Measurements from ENCODE around the gene ZBTB21.
A peak's percentile ranks its signal among the peaks of the same experiment; 100 is the strongest.

Gene ZBTB21
- total RNA-seq, result 41.4 to 126 (median 62.7) reads per million in 9 experiments

GRCh38 chr21:42009831-42010506 lies at the start of gene ZBTB21:
Gene ZBTB21 (minus strand): TSS chr21:42010360. CDS start chr21:41994095, 16,265 bp downstream.
- Mint-ChIP-seq H3K27ac (peak within 1 kb of the TSS; percentile 95 to 97), H3K36me3 (ENCODE audit: insufficient read depth) (peaks cover 24% of the 10 kb centered on the region), H3K4me1 (ENCODE audit: low read depth in 2 of 2) (peaks cover 7 to 16% of the 10 kb centered on the region in 2 donors), H3K27me3 (no peaks in the 10 kb centered on the region), H3K4me3 (peak within 1 kb of the TSS; percentile 82 to 85), H3K9me3 (no peaks in the 10 kb centered on the region)
- DNase-seq (peak; percentile 94 to 96 (median 95)), ATAC-seq (replicated peaks) (peak; percentile 78)

- Mint-ChIP-seq H3K9me3 (no peaks in the 10 kb centered on the region), H3K36me3 (ENCODE audit: insufficient read depth) (peaks cover 9% of the 10 kb centered on the region), H3K27me3 (no peaks in the 10 kb centered on the region), H3K4me3 (no peak overlapping the region), H3K27ac (no peak overlapping the region), H3K4me1 (ENCODE audit: low read depth in 2 of 2) (peaks cover 36 to 38% of the 10 kb centered on the region in 2 donors)
- ATAC-seq (replicated peaks), result no peak
- no peak for DNase-seq
These were observed 49.6 kb upstream of the ZBTB21 start for GRCh38 chr21:42059721-42060120.

GRCh38 chr21:42059141-42059540 lies 49.0 kb upstream of the ZBTB21 start:
- H3K4me1 Mint-ChIP-seq (ENCODE audit: low read depth in 2 of 2), result peaks cover 32% of the 10 kb centered on the region in 2 donors
- DNase-seq (no peak), ATAC-seq (replicated peaks) (no peak)
- H3K36me3 Mint-ChIP-seq (ENCODE audit: insufficient read depth), result peaks cover 9% of the 10 kb centered on the region
- no peak overlapping the region for H3K27ac Mint-ChIP-seq
- no peaks in the 10 kb centered on the region for H3K9me3 Mint-ChIP-seq
- no peak overlapping the region for H3K4me3 Mint-ChIP-seq
- H3K27me3 Mint-ChIP-seq, result no peaks in the 10 kb centered on the region

GRCh38 chr21:42058631-42059111 lies 48.5 kb upstream of the ZBTB21 start:
- DNase-seq, result no peak
- peaks cover 27 to 28% of the 10 kb centered on the region in 2 donors for H3K4me1 Mint-ChIP-seq (ENCODE audit: low read depth in 2 of 2)
- ATAC-seq (replicated peaks), result no peak
- no peaks in the 10 kb centered on the region for H3K27me3 Mint-ChIP-seq
- H3K27ac Mint-ChIP-seq, result no peak overlapping the region
- no peaks in the 10 kb centered on the region for H3K9me3 Mint-ChIP-seq
- no peak overlapping the region for H3K4me3 Mint-ChIP-seq
- H3K36me3 Mint-ChIP-seq (ENCODE audit: insufficient read depth), result peaks cover 9% of the 10 kb centered on the region

GRCh38 chr21:42057851-42058437 lies 47.8 kb upstream of the ZBTB21 start:
- H3K36me3 Mint-ChIP-seq (ENCODE audit: insufficient read depth), result peaks cover 10% of the 10 kb centered on the region
- peaks cover 20 to 22% of the 10 kb centered on the region in 2 donors for H3K4me1 Mint-ChIP-seq (ENCODE audit: low read depth in 2 of 2)
- no peak overlapping the region for H3K27ac Mint-ChIP-seq
- H3K27me3 Mint-ChIP-seq, result no peaks in the 10 kb centered on the region
- no peak for ATAC-seq (replicated peaks)
- DNase-seq, result no peak
- H3K9me3 Mint-ChIP-seq, result no peaks in the 10 kb centered on the region
- H3K4me3 Mint-ChIP-seq, result no peak overlapping the region

- Mint-ChIP-seq H3K4me3 (no peak overlapping the region), H3K36me3 (ENCODE audit: insufficient read depth) (peaks cover 4% of the 10 kb centered on the region), H3K27ac (no peak overlapping the region), H3K4me1 (ENCODE audit: low read depth in 2 of 2) (peaks cover 12 to 14% of the 10 kb centered on the region in 2 donors), H3K9me3 (no peaks in the 10 kb centered on the region), H3K27me3 (no peaks in the 10 kb centered on the region)
- ATAC-seq (replicated peaks) (no peak), DNase-seq (no peak)
These were observed 47.0 kb upstream of the ZBTB21 start for GRCh38 chr21:42056996-42057689.

- Mint-ChIP-seq H3K27me3 (no peaks in the 10 kb centered on the region), H3K36me3 (ENCODE audit: insufficient read depth) (peaks cover 3% of the 10 kb centered on the region), H3K9me3 (no peaks in the 10 kb centered on the region), H3K27ac (peak overlapping the region in 1 of 2 donors; percentile 46), H3K4me3 (no peak overlapping the region), H3K4me1 (ENCODE audit: low read depth in 2 of 2) (peaks cover 7 to 9% of the 10 kb centered on the region in 2 donors)
- DNase-seq (no peak), ATAC-seq (replicated peaks) (no peak)
These were observed 46.3 kb upstream of the ZBTB21 start for GRCh38 chr21:42056468-42056867.

- no peaks in the 10 kb centered on the region for H3K9me3 Mint-ChIP-seq
- ATAC-seq (replicated peaks), result no peak
- peaks cover 0 to 3% of the 10 kb centered on the region in 2 donors for H3K4me1 Mint-ChIP-seq (ENCODE audit: low read depth in 2 of 2)
- no peak overlapping the region for H3K27ac Mint-ChIP-seq
- H3K27me3 Mint-ChIP-seq, result no peaks in the 10 kb centered on the region
- H3K36me3 Mint-ChIP-seq (ENCODE audit: insufficient read depth), result peaks cover 3% of the 10 kb centered on the region
- no peak for DNase-seq
- no peak overlapping the region for H3K4me3 Mint-ChIP-seq
These were observed 45.3 kb upstream of the ZBTB21 start for GRCh38 chr21:42055425-42055824.

- no peaks in the 10 kb centered on the region for H3K9me3 Mint-ChIP-seq
- H3K36me3 Mint-ChIP-seq (ENCODE audit: insufficient read depth), result peaks cover 3% of the 10 kb centered on the region
- H3K27me3 Mint-ChIP-seq, result no peaks in the 10 kb centered on the region
- DNase-seq (no peak), ATAC-seq (replicated peaks) (no peak)
- peaks cover 0 to 3% of the 10 kb centered on the region in 2 donors for H3K4me1 Mint-ChIP-seq (ENCODE audit: low read depth in 2 of 2)
- H3K27ac Mint-ChIP-seq, result no peak overlapping the region
- H3K4me3 Mint-ChIP-seq, result no peak overlapping the region
These were observed 41.6 kb upstream of the ZBTB21 start for GRCh38 chr21:42051788-42052187.

- H3K27ac Mint-ChIP-seq, result no peak overlapping the region
- H3K27me3 Mint-ChIP-seq, result peaks cover 0 to 6% of the 10 kb centered on the region in 2 donors
- DNase-seq, result no peak
- H3K36me3 Mint-ChIP-seq (ENCODE audit: insufficient read depth), result peaks cover 6% of the 10 kb centered on the region
- no peak overlapping the region for H3K4me3 Mint-ChIP-seq
- H3K9me3 Mint-ChIP-seq, result no peaks in the 10 kb centered on the region
- no peak for ATAC-seq (replicated peaks)
- peaks cover 0 to 3% of the 10 kb centered on the region in 2 donors for H3K4me1 Mint-ChIP-seq (ENCODE audit: low read depth in 2 of 2)
These were observed 39.6 kb upstream of the ZBTB21 start for GRCh38 chr21:42049578-42050430.

- H3K4me1 Mint-ChIP-seq (ENCODE audit: low read depth in 2 of 2), result peaks cover 0 to 3% of the 10 kb centered on the region in 2 donors
- no peaks in the 10 kb centered on the region for H3K9me3 Mint-ChIP-seq
- H3K36me3 Mint-ChIP-seq (ENCODE audit: insufficient read depth), result peaks cover 6% of the 10 kb centered on the region
- no peak for DNase-seq
- H3K27ac Mint-ChIP-seq, result no peak overlapping the region
- ATAC-seq (replicated peaks), result no peak
- no peak overlapping the region for H3K4me3 Mint-ChIP-seq
- H3K27me3 Mint-ChIP-seq, result peaks cover 0 to 6% of the 10 kb centered on the region in 2 donors
These were observed 38.9 kb upstream of the ZBTB21 start for GRCh38 chr21:42048870-42049577.

GRCh38 chr21:42047821-42048613 lies 37.9 kb upstream of the ZBTB21 start:
- Mint-ChIP-seq H3K4me1 (ENCODE audit: low read depth in 2 of 2) (peaks cover 0 to 3% of the 10 kb centered on the region in 2 donors), H3K27me3 (peaks cover 0 to 6% of the 10 kb centered on the region in 2 donors), H3K27ac (no peak overlapping the region), H3K9me3 (no peaks in the 10 kb centered on the region), H3K4me3 (no peak overlapping the region), H3K36me3 (ENCODE audit: insufficient read depth) (peaks cover 6% of the 10 kb centered on the region)
- ATAC-seq (replicated peaks), result no peak
- no peak for DNase-seq
